ENCODE measurements around the gene ARHGEF25. TPM values are rescaled to one million over a fixed set of nuclear protein-coding genes. Genes with fewer than 3 reads are reported as not detected.

ARHGEF25 gene
- total RNA-seq, 1 experiment from 2014 or later = 20.9 TPM

DNA sequence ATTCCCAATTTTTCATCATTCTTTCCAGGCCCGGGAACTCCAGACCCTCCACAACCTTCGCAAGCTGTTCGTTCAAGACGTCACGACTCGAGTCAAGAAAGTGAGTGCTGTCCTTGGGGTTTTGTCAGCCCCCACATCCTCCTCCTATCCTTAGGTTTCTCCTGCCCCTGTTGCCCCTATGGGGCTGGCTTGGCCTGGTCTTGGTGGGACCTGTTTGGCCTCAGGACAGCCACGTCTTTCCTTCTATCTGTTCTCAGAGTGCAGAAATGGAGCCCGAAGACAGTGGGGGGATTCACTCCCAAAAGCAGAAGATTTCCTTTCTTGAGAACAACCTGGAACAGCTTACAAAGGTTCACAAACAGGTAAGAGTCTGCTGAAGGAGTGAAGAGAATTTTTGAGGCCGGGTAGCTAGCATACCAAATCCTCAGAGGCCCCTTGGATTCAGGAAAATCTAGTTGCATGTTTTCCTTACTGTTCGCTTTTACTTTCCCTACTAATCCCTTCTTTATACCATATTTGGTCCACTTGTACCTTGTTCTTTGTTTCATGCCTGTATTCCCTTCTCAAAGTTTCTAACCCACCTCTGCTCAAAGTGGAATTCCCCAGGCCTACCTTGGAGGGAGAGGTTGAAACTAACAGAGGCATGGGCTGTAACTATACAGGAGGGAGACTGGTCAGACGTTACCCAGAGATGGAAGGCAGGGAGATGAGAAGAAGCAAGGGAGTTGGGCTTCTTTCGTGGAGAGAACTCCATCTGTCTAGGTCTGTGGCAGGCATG, 33.1 kb upstream of the ARHGEF25 start:
- TF ChIP-seq, protein P1, sequence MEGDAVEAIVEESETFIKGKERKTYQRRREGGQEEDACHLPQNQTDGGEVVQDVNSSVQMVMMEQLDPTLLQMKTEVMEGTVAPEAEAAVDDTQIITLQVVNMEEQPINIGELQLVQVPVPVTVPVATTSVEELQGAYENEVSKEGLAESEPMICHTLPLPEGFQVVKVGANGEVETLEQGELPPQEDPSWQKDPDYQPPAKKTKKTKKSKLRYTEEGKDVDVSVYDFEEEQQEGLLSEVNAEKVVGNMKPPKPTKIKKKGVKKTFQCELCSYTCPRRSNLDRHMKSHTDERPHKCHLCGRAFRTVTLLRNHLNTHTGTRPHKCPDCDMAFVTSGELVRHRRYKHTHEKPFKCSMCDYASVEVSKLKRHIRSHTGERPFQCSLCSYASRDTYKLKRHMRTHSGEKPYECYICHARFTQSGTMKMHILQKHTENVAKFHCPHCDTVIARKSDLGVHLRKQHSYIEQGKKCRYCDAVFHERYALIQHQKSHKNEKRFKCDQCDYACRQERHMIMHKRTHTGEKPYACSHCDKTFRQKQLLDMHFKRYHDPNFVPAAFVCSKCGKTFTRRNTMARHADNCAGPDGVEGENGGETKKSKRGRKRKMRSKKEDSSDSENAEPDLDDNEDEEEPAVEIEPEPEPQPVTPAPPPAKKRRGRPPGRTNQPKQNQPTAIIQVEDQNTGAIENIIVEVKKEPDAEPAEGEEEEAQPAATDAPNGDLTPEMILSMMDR (conservative IDR thresholded peaks at IDR 0.05; ENCODE audit: low read depth, low read length) = no peak
- no peak for TF ChIP-seq EZH2 (IDR thresholded peaks at IDR 0.05; ENCODE audit: borderline replicate concordance, low read depth, low read length, poor library complexity, severe bottlenecking)
- Histone ChIP-seq H3K9me3 (ENCODE audit: low read depth, low read length, poor library complexity, severe bottlenecking) (no peaks in the 10 kb centered on the region), H3K4me1 (ENCODE audit: insufficient read depth, low read length, poor library complexity, severe bottlenecking) (no peaks in the 10 kb centered on the region), H3K36me3 (ENCODE audit: insufficient read depth, low read length, poor library complexity, severe bottlenecking) (no peaks in the 10 kb centered on the region), H3K4me3 (ENCODE audit: low read depth, low read length, poor library complexity, severe bottlenecking) (no peak overlapping the region), H3K27me3 (replicated peaks; ENCODE audit: insufficient read depth, low read depth, low read length, poor library complexity) (no peaks in the 10 kb centered on the region), H3K27ac (ENCODE audit: low read depth, low read length, poor library complexity, severe bottlenecking) (no peak overlapping the region)
- DNase-seq (ENCODE audit: low spot score) = no peak
- ChIA-PET CTCF (no interaction called here), POLR2A (ENCODE audit: low non-redundant PET) (no interaction called here)
- intact Hi-C loops (cut with micrococcal nuclease; ENCODE audit: unreplicated experiment) = no loop called here
- no TSS peak for BruUV-seq (replicated peaks)

- Histone ChIP-seq H3K27ac (ENCODE audit: low read depth, low read length, poor library complexity, severe bottlenecking) (no peak overlapping the region), H3K9me3 (ENCODE audit: low read depth, low read length, poor library complexity, severe bottlenecking) (no peaks in the 10 kb centered on the region), H3K36me3 (ENCODE audit: insufficient read depth, low read length, poor library complexity, severe bottlenecking) (no peaks in the 10 kb centered on the region), H3K4me3 (ENCODE audit: low read depth, low read length, poor library complexity, severe bottlenecking) (no peak overlapping the region), H3K27me3 (replicated peaks; ENCODE audit: insufficient read depth, low read depth, low read length, poor library complexity) (no peaks in the 10 kb centered on the region), H3K4me1 (ENCODE audit: insufficient read depth, low read length, poor library complexity, severe bottlenecking) (no peaks in the 10 kb centered on the region)
- TF ChIP-seq EZH2 (IDR thresholded peaks at IDR 0.05; ENCODE audit: borderline replicate concordance, low read depth, low read length, poor library complexity, severe bottlenecking) = no peak
- TF ChIP-seq, protein P1 (conservative IDR thresholded peaks at IDR 0.05; ENCODE audit: low read depth, low read length) = no peak
- intact Hi-C loops (cut with micrococcal nuclease; ENCODE audit: unreplicated experiment) = no loop called here
- no peak for DNase-seq (ENCODE audit: low spot score)
- POLR2A ChIA-PET (ENCODE audit: low non-redundant PET) = no interaction called here
- CTCF ChIA-PET = no interaction called here
- BruUV-seq (replicated peaks) = no TSS peak
Observed at GRCh38 chr12:57579011-57579410, 32.2 kb upstream of the ARHGEF25 start.

GRCh38 chr12:57579677-57580465, 31.4 kb upstream of the ARHGEF25 start:
- H3K27ac ChIP-seq (ENCODE audit: low read depth, low read length, poor library complexity, severe bottlenecking) = no peak overlapping the region
- no peaks in the 10 kb centered on the region for H3K27me3 ChIP-seq (replicated peaks; ENCODE audit: insufficient read depth, low read depth, low read length, poor library complexity)
- intact Hi-C loops (cut with micrococcal nuclease; ENCODE audit: unreplicated experiment) = loop anchor here (5.0 kb wide), 1 partner anchor 147 kb away; no protein-coding TSS in a partner anchor
- no peaks in the 10 kb centered on the region for H3K9me3 ChIP-seq (ENCODE audit: low read depth, low read length, poor library complexity, severe bottlenecking)
- BruUV-seq (replicated peaks) = no TSS peak
- H3K36me3 ChIP-seq (ENCODE audit: insufficient read depth, low read length, poor library complexity, severe bottlenecking) = no peaks in the 10 kb centered on the region
- H3K4me1 ChIP-seq (ENCODE audit: insufficient read depth, low read length, poor library complexity, severe bottlenecking) = no peaks in the 10 kb centered on the region
- no peak for DNase-seq (ENCODE audit: low spot score)
- H3K4me3 ChIP-seq (ENCODE audit: low read depth, low read length, poor library complexity, severe bottlenecking) = no peak overlapping the region
- CTCF ChIA-PET = no interaction called here
- POLR2A ChIA-PET (ENCODE audit: low non-redundant PET) = no interaction called here
- no peak for TF ChIP-seq EZH2 (IDR thresholded peaks at IDR 0.05; ENCODE audit: borderline replicate concordance, low read depth, low read length, poor library complexity, severe bottlenecking)
- TF ChIP-seq, protein P1 (conservative IDR thresholded peaks at IDR 0.05; ENCODE audit: low read depth, low read length) = no peak
